ENCODE data around the gene SULT1B1. TPM values are rescaled to one million over a fixed set of nuclear protein-coding genes. Genes with fewer than 3 reads are reported as not detected.

The SULT1B1 gene
- total and polyA plus RNA-seq, 9 donors: 0.36 to 9.3 (median 0.53) TPM

DNA sequence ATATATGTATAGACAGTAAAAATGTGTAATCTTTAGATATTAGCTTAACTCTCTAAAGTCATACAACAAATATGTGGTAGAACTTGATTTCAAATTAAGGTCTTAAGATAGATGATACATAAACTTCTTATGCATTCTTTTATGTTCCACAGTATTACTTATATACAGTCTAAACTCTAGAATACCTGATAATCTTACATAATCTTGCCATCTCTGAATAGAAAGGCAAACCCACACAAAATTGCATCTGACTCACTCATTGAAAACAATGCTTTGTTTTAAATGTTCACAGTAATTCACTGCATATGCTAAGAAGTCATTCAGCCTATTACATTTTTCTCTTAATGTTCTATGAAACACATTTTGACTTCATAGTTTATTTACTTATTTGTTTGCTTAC, 10.1 kb downstream of the SULT1B1 start:
- Histone ChIP-seq H3K27me3 (ENCODE audit: control insufficient read depth, insufficient read depth, low read length) (no peaks in the 10 kb centered on the region), H3K36me3 (ENCODE audit: control insufficient read depth, insufficient read depth, low read length) (no peaks in the 10 kb centered on the region), H3K4me1 (ENCODE audit: control insufficient read depth, insufficient read depth, low read length) (no peaks in the 10 kb centered on the region), H3K27ac (ENCODE audit: low read length) (no peak overlapping the region), H3K9me3 (replicated peaks; ENCODE audit: control insufficient read depth, low read depth, low read length) (peaks cover 2% of the 10 kb centered on the region), H3K4me3 (ENCODE audit: low read length) (no peak overlapping the region)
- no peak for DNase-seq

DNA sequence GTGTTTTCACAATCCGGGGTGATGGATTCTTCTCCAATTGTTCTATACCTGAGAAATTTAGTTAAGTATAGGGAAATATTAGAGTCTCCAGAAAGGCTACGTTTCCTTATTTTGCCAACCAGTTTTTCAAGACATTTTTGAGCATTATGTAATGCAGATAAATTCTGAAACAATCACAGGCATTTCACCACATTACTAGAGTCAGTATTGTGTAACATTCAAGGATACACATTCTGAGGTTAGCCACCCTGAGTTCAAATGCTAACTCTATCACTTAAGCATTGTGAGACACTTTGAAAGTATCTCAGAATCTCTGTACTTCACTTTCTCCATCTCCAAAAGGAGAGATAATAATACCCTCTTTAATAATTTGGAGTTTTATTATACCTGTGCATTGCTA, 10.6 kb downstream of the SULT1B1 start:
- Histone ChIP-seq H3K4me3 (ENCODE audit: low read length) (no peak overlapping the region), H3K27me3 (ENCODE audit: control insufficient read depth, insufficient read depth, low read length) (no peaks in the 10 kb centered on the region), H3K27ac (ENCODE audit: low read length) (no peak overlapping the region), H3K4me1 (ENCODE audit: control insufficient read depth, insufficient read depth, low read length) (no peaks in the 10 kb centered on the region), H3K9me3 (replicated peaks; ENCODE audit: control insufficient read depth, low read depth, low read length) (peaks cover 2% of the 10 kb centered on the region), H3K36me3 (ENCODE audit: control insufficient read depth, insufficient read depth, low read length) (no peaks in the 10 kb centered on the region)
- WGBS (ENCODE audit: insufficient coverage): 100% methylated on average over 1 of the region's 2 CpGs
- no peak for DNase-seq

DNA sequence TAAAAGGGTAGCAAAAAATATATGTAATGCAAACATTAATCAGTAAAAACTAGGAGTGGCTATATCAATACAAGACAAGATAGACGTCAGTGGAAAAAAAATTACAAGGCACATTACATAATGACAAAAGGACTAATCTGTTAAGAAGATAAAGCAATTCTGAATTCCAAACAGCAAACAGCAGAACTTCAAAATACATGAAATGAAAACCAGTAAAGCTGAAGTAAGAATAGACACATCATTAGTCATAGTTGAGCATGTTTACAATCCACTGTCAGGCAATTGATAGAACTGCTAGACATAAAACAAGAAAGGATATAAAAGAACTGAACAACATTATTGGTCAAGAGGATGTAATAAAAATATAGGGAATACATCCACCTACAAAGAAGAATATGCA, 12.2 kb downstream of the SULT1B1 start:
- peaks cover 2% of the 10 kb centered on the region for H3K9me3 ChIP-seq (replicated peaks; ENCODE audit: control insufficient read depth, low read depth, low read length)
- no peaks in the 10 kb centered on the region for H3K27me3 ChIP-seq (ENCODE audit: control insufficient read depth, insufficient read depth, low read length)
- WGBS (ENCODE audit: insufficient coverage): no CpG with 5 or more reads among the region's 1 CpG
- H3K36me3 ChIP-seq (ENCODE audit: control insufficient read depth, insufficient read depth, low read length): no peaks in the 10 kb centered on the region
- no peak for DNase-seq
- H3K4me3 ChIP-seq (ENCODE audit: low read length): no peak overlapping the region
- H3K27ac ChIP-seq (ENCODE audit: low read length): no peak overlapping the region
- H3K4me1 ChIP-seq (ENCODE audit: control insufficient read depth, insufficient read depth, low read length): no peaks in the 10 kb centered on the region

DNA sequence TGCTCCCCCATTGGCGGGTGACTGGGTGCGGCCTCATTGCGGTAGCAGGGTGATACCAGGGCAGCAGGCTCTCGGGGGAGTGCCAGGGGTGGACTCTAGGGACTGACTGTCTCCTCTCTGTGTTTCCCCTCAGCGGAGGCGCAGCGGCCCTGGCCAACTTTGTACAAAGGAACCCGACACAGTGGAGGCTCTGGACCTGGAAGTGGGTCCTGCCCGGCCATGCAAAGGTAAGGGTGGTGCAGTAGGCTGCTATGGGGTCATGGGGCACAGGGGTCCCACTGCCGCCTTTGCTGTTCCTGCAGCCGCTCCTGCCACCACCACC, 16.3 kb downstream of the SULT1B1 start:
- WGBS (ENCODE audit: insufficient coverage): 93% methylated on average over 7 of the region's 11 CpGs
- H3K4me3 ChIP-seq (ENCODE audit: low read length): no peak overlapping the region
- H3K27me3 ChIP-seq (ENCODE audit: control insufficient read depth, insufficient read depth, low read length): no peaks in the 10 kb centered on the region
- H3K9me3 ChIP-seq (replicated peaks; ENCODE audit: control insufficient read depth, low read depth, low read length): peaks cover 5% of the 10 kb centered on the region
- DNase-seq: no peak
- H3K4me1 ChIP-seq (ENCODE audit: control insufficient read depth, insufficient read depth, low read length): no peaks in the 10 kb centered on the region
- H3K27ac ChIP-seq (ENCODE audit: low read length): no peak overlapping the region
- no peaks in the 10 kb centered on the region for H3K36me3 ChIP-seq (ENCODE audit: control insufficient read depth, insufficient read depth, low read length)

DNA sequence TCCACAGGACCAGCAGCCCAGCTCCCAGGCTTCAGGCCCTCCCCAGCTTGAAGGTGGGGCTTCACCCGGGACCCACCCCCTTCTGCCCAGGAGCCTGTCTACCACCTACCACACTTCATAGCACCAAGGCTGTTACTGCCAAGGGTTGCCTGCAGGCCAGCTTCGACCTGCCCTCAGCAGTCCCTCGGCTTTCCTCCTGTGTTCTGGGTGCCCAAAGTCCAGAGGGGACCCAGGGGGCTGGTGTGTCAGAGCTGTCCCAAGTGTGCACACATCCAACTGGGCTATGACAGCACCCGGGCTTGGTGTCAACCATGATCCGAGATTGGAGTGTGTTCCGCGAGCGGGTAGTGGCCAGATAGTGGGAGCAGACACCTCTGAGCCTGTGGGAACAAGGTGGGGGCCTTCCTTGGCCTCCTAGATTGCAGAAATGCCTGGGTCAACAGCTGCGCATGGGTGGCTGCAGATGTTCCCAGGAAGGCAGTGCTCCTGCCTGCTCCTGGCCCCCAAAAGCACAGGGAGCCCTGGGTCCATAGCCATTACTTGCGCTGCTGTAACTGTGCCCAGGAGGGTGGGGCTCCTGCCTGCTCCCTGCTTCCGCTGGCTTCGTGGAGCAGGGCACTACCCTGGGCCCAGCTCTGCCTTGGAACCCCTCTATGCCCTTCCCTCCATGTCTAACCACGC, 16.8 kb downstream of the SULT1B1 start:
- no peak overlapping the region for H3K27ac ChIP-seq (ENCODE audit: low read length)
- H3K36me3 ChIP-seq (ENCODE audit: control insufficient read depth, insufficient read depth, low read length): no peaks in the 10 kb centered on the region
- H3K9me3 ChIP-seq (replicated peaks; ENCODE audit: control insufficient read depth, low read depth, low read length): peaks cover 5% of the 10 kb centered on the region
- no peak for DNase-seq
- no peaks in the 10 kb centered on the region for H3K4me1 ChIP-seq (ENCODE audit: control insufficient read depth, insufficient read depth, low read length)
- H3K27me3 ChIP-seq (ENCODE audit: control insufficient read depth, insufficient read depth, low read length): no peaks in the 10 kb centered on the region
- no peak overlapping the region for H3K4me3 ChIP-seq (ENCODE audit: low read length)
- WGBS (ENCODE audit: insufficient coverage): 82% methylated on average over 12 of the region's 13 CpGs

DNA sequence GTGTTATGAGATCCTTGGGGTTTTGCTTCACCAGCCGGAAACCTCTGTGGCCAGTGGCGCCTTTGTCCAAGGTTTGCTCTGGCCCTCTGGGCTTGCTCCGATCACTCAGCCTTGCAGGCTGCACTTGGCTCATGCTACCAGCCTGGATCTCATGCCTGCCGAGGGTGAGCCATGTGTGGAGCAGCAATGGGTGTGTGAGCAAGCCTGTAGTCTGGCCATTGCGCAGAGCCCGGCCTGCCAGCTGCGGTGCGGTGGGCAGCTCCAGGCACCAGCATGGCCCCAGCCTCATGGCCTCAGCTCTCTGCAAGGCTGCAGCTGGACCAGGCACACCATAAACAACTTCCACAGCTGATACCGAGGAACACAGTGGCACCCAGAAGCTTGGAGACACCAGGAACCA, 17.8 kb downstream of the SULT1B1 start:
- no peak overlapping the region for H3K27ac ChIP-seq (ENCODE audit: low read length)

DNA sequence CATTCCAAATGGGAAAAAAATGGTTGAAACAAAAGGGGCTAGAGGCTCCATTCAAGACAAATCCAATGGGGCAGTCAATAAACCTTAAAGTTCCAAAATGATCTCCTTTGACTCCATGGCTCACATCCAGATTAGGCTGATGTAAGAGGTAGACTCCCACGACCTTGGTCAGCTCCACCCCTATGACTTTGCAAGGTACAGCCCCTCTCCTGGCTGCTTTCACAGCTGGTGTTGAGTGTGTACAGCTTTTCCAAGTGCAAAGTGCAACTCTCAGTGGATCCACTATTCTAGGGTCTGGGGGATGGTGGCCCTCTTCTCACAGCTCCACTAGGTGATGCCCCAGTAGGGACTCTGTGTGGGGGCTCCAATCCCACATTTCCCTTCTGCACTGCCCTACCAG, 21.5 kb downstream of the SULT1B1 start:
- H3K27ac ChIP-seq (ENCODE audit: low read length): no peak overlapping the region
- no peaks in the 10 kb centered on the region for H3K27me3 ChIP-seq (ENCODE audit: control insufficient read depth, insufficient read depth, low read length)
- no peaks in the 10 kb centered on the region for H3K36me3 ChIP-seq (ENCODE audit: control insufficient read depth, insufficient read depth, low read length)
- no peak overlapping the region for H3K4me3 ChIP-seq (ENCODE audit: low read length)
- peaks cover 2% of the 10 kb centered on the region for H3K9me3 ChIP-seq (replicated peaks; ENCODE audit: control insufficient read depth, low read depth, low read length)
- WGBS (ENCODE audit: insufficient coverage): no CpG with 5 or more reads among the region's 1 CpG
- H3K4me1 ChIP-seq (ENCODE audit: control insufficient read depth, insufficient read depth, low read length): no peaks in the 10 kb centered on the region
- DNase-seq: no peak

More for the DNA sequence above, 17.8 kb downstream of the SULT1B1 start:
- no peak for DNase-seq
- Histone ChIP-seq H3K27me3 (ENCODE audit: control insufficient read depth, insufficient read depth, low read length) (no peaks in the 10 kb centered on the region), H3K4me3 (ENCODE audit: low read length) (no peak overlapping the region), H3K36me3 (ENCODE audit: control insufficient read depth, insufficient read depth, low read length) (no peaks in the 10 kb centered on the region), H3K4me1 (ENCODE audit: control insufficient read depth, insufficient read depth, low read length) (no peaks in the 10 kb centered on the region), H3K9me3 (replicated peaks; ENCODE audit: control insufficient read depth, low read depth, low read length) (peaks cover 5% of the 10 kb centered on the region)
- 91% methylated on average over 8 of the region's 9 CpGs for WGBS (ENCODE audit: insufficient coverage)

DNA sequence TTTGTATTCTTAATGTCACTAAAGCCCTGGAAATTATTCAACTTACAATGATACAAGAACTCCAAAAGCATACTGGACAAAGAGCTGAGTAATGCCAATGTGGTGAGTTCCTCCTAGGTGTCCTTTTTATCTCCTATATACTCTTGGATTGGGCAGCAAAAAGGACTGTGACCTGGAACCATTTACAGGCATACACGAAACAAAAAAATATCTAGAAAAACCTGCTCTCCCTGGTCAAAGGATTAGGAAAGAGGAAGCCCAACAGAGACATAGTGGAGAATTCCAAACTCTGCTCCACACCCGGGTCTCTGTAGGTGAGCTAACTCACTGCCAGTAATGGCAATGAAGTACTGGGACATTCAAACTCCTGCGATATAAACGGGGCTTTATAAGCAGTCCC, 25.3 kb downstream of the SULT1B1 start:
- 88% methylated on average over 3 of the region's 4 CpGs for WGBS (ENCODE audit: insufficient coverage)

DNA sequence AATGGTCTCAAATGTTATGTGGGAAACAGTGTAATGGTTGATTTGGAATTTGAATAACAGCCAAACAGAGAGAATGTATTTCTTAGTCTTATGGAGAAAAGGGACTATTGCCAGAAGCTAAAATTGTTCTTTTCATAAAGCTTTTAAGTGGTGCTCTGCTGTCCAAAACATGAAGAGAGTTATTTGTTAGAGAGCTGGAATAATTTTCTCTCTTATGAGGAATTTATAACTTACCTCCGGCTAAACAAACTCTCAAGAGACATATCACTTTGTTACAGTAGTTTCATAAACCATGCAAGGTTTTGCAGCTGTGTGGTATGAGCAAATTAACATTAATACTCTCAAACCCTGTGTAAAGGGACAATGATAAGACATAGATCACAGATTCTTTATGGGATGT, 28.6 kb downstream of the SULT1B1 start:
- no CpG with 5 or more reads among the region's 1 CpG for WGBS (ENCODE audit: insufficient coverage)
- no peaks in the 10 kb centered on the region for H3K27me3 ChIP-seq (ENCODE audit: control insufficient read depth, insufficient read depth, low read length)
- peaks cover 4% of the 10 kb centered on the region for H3K4me1 ChIP-seq (ENCODE audit: control insufficient read depth, insufficient read depth, low read length)
- DNase-seq: peak; percentile 96
- no peaks in the 10 kb centered on the region for H3K36me3 ChIP-seq (ENCODE audit: control insufficient read depth, insufficient read depth, low read length)
- H3K4me3 ChIP-seq (ENCODE audit: low read length): no peak overlapping the region
- no peaks in the 10 kb centered on the region for H3K9me3 ChIP-seq (replicated peaks; ENCODE audit: control insufficient read depth, low read depth, low read length)
- H3K27ac ChIP-seq (ENCODE audit: low read length): peak overlapping the region; percentile 67

More for the DNA sequence above, 25.3 kb downstream of the SULT1B1 start:
- H3K4me1 ChIP-seq (ENCODE audit: control insufficient read depth, insufficient read depth, low read length): peaks cover 4% of the 10 kb centered on the region
- peaks cover 2% of the 10 kb centered on the region for H3K9me3 ChIP-seq (replicated peaks; ENCODE audit: control insufficient read depth, low read depth, low read length)
- H3K27ac ChIP-seq (ENCODE audit: low read length): no peak overlapping the region
- no peaks in the 10 kb centered on the region for H3K36me3 ChIP-seq (ENCODE audit: control insufficient read depth, insufficient read depth, low read length)
- H3K4me3 ChIP-seq (ENCODE audit: low read length): no peak overlapping the region
- no peaks in the 10 kb centered on the region for H3K27me3 ChIP-seq (ENCODE audit: control insufficient read depth, insufficient read depth, low read length)
- no peak for DNase-seq

DNA sequence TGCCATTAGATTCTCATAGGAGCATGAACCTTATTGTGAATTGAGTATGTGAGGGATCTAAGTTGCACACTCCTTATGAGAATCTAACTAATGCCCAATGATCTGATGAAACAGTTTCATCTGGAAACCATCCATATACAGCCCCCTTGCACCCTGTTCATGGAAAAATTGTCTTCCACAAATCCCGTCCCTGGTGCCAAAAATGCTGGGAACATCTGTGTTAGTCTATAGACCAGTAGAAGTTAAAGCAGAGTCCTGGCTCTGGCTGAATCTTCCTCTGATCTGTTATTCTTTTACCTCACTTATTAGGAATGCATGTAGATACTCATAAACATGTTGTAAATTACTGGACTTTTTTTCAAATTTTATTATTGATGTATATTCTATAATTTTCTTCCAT, 29.2 kb downstream of the SULT1B1 start:
- DNase-seq: peak; percentile 93
- Histone ChIP-seq H3K4me3 (ENCODE audit: low read length) (no peak overlapping the region), H3K4me1 (ENCODE audit: control insufficient read depth, insufficient read depth, low read length) (peaks cover 6% of the 10 kb centered on the region), H3K9me3 (replicated peaks; ENCODE audit: control insufficient read depth, low read depth, low read length) (no peaks in the 10 kb centered on the region), H3K27ac (ENCODE audit: low read length) (peak overlapping the region; percentile 66), H3K36me3 (ENCODE audit: control insufficient read depth, insufficient read depth, low read length) (no peaks in the 10 kb centered on the region), H3K27me3 (ENCODE audit: control insufficient read depth, insufficient read depth, low read length) (no peaks in the 10 kb centered on the region)
- WGBS (ENCODE audit: insufficient coverage): no CpG with 5 or more reads among the region's 1 CpG

DNA sequence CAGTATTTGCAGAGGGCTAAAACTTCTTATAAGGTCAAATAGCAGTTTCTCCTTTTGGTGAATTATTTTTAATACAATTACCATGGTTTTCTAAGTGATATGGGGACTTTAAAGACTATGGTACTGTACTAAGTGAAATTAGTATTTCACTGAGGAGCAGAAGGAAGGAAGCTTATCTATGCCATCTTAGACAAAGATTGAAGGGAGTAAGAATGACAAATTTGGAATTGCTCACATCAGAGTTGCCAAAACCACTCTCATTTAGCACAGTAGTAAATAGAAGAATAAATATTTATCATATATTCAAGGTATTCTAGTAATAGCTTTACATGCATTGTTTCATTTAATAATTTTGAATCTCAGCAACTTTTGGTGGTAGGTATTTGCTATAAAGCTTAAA, 30.4 kb downstream of the SULT1B1 start:
- Histone ChIP-seq H3K27ac (ENCODE audit: low read length) (no peak overlapping the region), H3K9me3 (replicated peaks; ENCODE audit: control insufficient read depth, low read depth, low read length) (no peaks in the 10 kb centered on the region), H3K36me3 (ENCODE audit: control insufficient read depth, insufficient read depth, low read length) (no peaks in the 10 kb centered on the region), H3K4me1 (ENCODE audit: control insufficient read depth, insufficient read depth, low read length) (peaks cover 8% of the 10 kb centered on the region), H3K27me3 (ENCODE audit: control insufficient read depth, insufficient read depth, low read length) (no peaks in the 10 kb centered on the region), H3K4me3 (ENCODE audit: low read length) (no peak overlapping the region)
- DNase-seq: no peak
